Measurements from ENCODE around the gene TCTN1.
"Not testable (repeated sequence)": the region's sequence is repeated elsewhere in the genome, so short reads cannot be mapped to it uniquely, and the experiment has no call there.

TCTN1 gene

DNA sequence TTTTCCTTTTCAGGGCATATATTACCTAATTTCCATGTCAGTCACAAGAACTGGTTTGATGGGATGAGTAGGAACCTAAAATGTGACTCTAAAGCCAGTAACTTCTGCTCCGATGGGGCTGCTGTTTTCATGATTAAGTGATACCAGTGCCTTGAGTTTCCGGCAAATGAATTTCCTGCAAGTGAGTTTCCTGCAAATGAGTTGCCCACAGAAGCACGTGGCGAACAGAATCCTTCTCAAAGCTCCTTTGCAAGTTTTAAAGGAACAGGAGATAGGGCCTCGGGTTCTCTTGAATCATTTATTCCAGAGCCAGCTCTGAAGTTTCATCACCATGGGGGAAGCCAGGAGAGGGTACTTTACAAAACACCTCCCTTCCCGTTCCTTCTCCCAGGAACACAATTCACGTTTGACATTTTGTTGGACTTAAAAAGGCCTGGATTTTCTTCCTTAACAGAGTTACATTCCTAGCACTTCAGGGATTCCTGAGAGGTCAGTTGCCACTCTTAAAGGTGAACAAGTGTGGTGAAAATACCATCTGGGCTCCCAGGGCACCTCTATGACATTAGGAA, 28.6 kb upstream of the TCTN1 start:
- H3K4me3 ChIP-seq (ENCODE audit: insufficient read depth in 1 of 2, low read depth in 1 of 2, low read length in 2 of 2): no peak overlapping the region
- no peak overlapping the region for H2AFZ ChIP-seq (ENCODE audit: low read depth, low read length)
- no peak overlapping the region for H2BK120ac ChIP-seq (ENCODE audit: low read depth, low read length)
- H3K27ac ChIP-seq (ENCODE audit: low read length, poor library complexity, severe bottlenecking): peak overlapping the region; percentile 27
- WGBS: 56% methylated on average over 7 of the region's 7 CpGs
- H2BK15ac ChIP-seq (ENCODE audit: low read depth, poor library complexity, severe bottlenecking): no peak overlapping the region
- H3K4ac ChIP-seq (ENCODE audit: low read depth in 1 of 2, low read length in 2 of 2): no peak overlapping the region
- H3K14ac ChIP-seq (ENCODE audit: low read length in 2 of 2): no peak overlapping the region
- H3K18ac ChIP-seq (ENCODE audit: low read depth in 1 of 2, low read length in 2 of 2): no peak overlapping the region
- no peaks in the 10 kb centered on the region for H3K9me3 ChIP-seq (ENCODE audit: control insufficient read depth, low read length)
- H3K27me3 ChIP-seq (ENCODE audit: control insufficient read depth in 1 of 2, insufficient read depth in 1 of 2, low read length in 2 of 2): no peaks in the 10 kb centered on the region
- no peak overlapping the region for H3K23ac ChIP-seq (ENCODE audit: low read length in 2 of 2)
- no peak overlapping the region for H3K4me2 ChIP-seq (ENCODE audit: low read length, poor library complexity, severe bottlenecking)
- H2BK5ac ChIP-seq (ENCODE audit: low read depth, low read length, poor library complexity, severe bottlenecking): no peak overlapping the region
- no peak overlapping the region for H4K8ac ChIP-seq (ENCODE audit: low read length)
- peak overlapping the region; percentile 28 for H3K9ac ChIP-seq (ENCODE audit: low read length)
- H2AK5ac ChIP-seq (ENCODE audit: low read length, severe bottlenecking): no peak overlapping the region
- H4K91ac ChIP-seq (ENCODE audit: low read length): no peak overlapping the region
- peak; percentile 34 for DNase-seq
- H3K36me3 ChIP-seq (ENCODE audit: control insufficient read depth in 1 of 2, insufficient read depth in 2 of 2, low read depth in 1 of 2, low read length in 2 of 2): no peaks in the 10 kb centered on the region
- no peaks in the 10 kb centered on the region for H3K79me1 ChIP-seq (replicated peaks; ENCODE audit: low read length, poor library complexity, severe bottlenecking)
- H2BK12ac ChIP-seq (ENCODE audit: low read length in 2 of 2): no peak overlapping the region
- peaks cover 8% of the 10 kb centered on the region for H3K4me1 ChIP-seq (ENCODE audit: control insufficient read depth, insufficient read depth, low read depth, low read length)

DNA sequence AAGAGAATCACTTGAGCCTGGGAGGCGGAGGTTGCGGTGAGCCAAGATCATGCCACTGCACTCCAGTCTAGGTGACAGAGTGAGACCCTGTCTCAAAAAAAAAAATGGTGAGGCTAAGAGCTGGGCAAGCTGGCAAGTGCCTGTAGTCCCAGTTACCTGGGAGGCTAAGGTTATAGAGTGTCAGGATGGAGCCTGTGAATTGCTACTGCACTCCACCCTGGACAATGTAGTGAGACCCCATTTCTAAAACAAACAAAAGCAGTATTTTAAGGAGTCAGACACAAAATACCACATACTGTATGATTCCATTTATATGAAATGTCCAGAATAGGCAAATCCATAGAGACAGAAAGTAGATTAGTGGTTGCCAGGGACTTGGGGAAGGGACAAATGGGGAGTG, 26.8 kb upstream of the TCTN1 start:
- H2BK120ac ChIP-seq (ENCODE audit: low read depth, low read length); H3K9me3 ChIP-seq (ENCODE audit: control insufficient read depth, low read length); H2BK15ac ChIP-seq (ENCODE audit: low read depth, poor library complexity, severe bottlenecking); H3K14ac ChIP-seq (ENCODE audit: low read length in 2 of 2); H3K18ac ChIP-seq (ENCODE audit: low read depth in 1 of 2, low read length in 2 of 2); H3K36me3 ChIP-seq (ENCODE audit: control insufficient read depth in 1 of 2, insufficient read depth in 2 of 2, low read depth in 1 of 2, low read length in 2 of 2); H4K91ac ChIP-seq (ENCODE audit: low read length); H3K4me3 ChIP-seq (ENCODE audit: insufficient read depth in 1 of 2, low read depth in 1 of 2, low read length in 2 of 2); H3K79me1 ChIP-seq (replicated peaks; ENCODE audit: low read length, poor library complexity, severe bottlenecking); H3K9ac ChIP-seq (ENCODE audit: low read length); DNase-seq; H3K4me2 ChIP-seq (ENCODE audit: low read length, poor library complexity, severe bottlenecking); H3K4ac ChIP-seq (ENCODE audit: low read depth in 1 of 2, low read length in 2 of 2); H3K23ac ChIP-seq (ENCODE audit: low read length in 2 of 2); H2BK5ac ChIP-seq (ENCODE audit: low read depth, low read length, poor library complexity, severe bottlenecking); H3K27ac ChIP-seq (ENCODE audit: low read length, poor library complexity, severe bottlenecking); H2AK5ac ChIP-seq (ENCODE audit: low read length, severe bottlenecking); H2BK12ac ChIP-seq (ENCODE audit: low read length in 2 of 2); H2AFZ ChIP-seq (ENCODE audit: low read depth, low read length); H4K8ac ChIP-seq (ENCODE audit: low read length); H3K4me1 ChIP-seq (ENCODE audit: control insufficient read depth, insufficient read depth, low read depth, low read length); H3K27me3 ChIP-seq (ENCODE audit: control insufficient read depth in 1 of 2, insufficient read depth in 1 of 2, low read length in 2 of 2): not testable (repeated sequence)
- WGBS: 98% methylated on average over 2 of the region's 2 CpGs

DNA sequence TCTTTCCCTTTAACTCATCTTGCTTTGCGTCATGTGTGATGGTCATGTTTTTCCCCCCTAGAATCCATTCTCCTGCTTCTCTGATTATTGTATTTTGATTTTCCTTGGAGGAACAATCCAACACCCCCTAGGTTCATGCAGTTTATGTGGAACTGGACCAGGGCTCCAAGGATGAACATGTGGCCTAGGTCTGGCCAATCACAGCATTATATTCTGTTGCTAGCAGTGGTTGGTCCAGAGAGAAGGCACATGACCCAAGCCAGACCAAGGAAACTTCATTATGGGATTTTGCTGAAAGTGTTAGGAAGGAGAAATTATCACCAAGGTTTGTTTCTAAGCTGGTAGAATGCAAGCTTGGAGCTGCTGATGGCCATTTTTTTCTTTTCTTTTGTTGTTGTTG, 23.9 kb upstream of the TCTN1 start:
- no peak overlapping the region for H3K14ac ChIP-seq (ENCODE audit: low read length in 2 of 2)
- no peak for DNase-seq
- no peak overlapping the region for H4K91ac ChIP-seq (ENCODE audit: low read length)
- 100% methylated on average over 1 of the region's 1 CpG for WGBS
- H2AK5ac ChIP-seq (ENCODE audit: low read length, severe bottlenecking): no peak overlapping the region
- no peak overlapping the region for H4K8ac ChIP-seq (ENCODE audit: low read length)
- H2BK5ac ChIP-seq (ENCODE audit: low read depth, low read length, poor library complexity, severe bottlenecking): no peak overlapping the region
- no peak overlapping the region for H2BK15ac ChIP-seq (ENCODE audit: low read depth, poor library complexity, severe bottlenecking)
- H3K27ac ChIP-seq (ENCODE audit: low read length, poor library complexity, severe bottlenecking): no peak overlapping the region
- H3K18ac ChIP-seq (ENCODE audit: low read depth in 1 of 2, low read length in 2 of 2): no peak overlapping the region
- peaks cover 3% of the 10 kb centered on the region for H3K4me1 ChIP-seq (ENCODE audit: control insufficient read depth, insufficient read depth, low read depth, low read length)
- no peak overlapping the region for H2BK12ac ChIP-seq (ENCODE audit: low read length in 2 of 2)
- no peak overlapping the region for H3K23ac ChIP-seq (ENCODE audit: low read length in 2 of 2)
- H2BK120ac ChIP-seq (ENCODE audit: low read depth, low read length): no peak overlapping the region
- H3K79me1 ChIP-seq (replicated peaks; ENCODE audit: low read length, poor library complexity, severe bottlenecking): no peaks in the 10 kb centered on the region
- H3K36me3 ChIP-seq (ENCODE audit: control insufficient read depth in 1 of 2, insufficient read depth in 2 of 2, low read depth in 1 of 2, low read length in 2 of 2): no peaks in the 10 kb centered on the region
- H3K4ac ChIP-seq (ENCODE audit: low read depth in 1 of 2, low read length in 2 of 2): no peak overlapping the region
- H3K27me3 ChIP-seq (ENCODE audit: control insufficient read depth in 1 of 2, insufficient read depth in 1 of 2, low read length in 2 of 2): no peaks in the 10 kb centered on the region
- no peak overlapping the region for H3K4me2 ChIP-seq (ENCODE audit: low read length, poor library complexity, severe bottlenecking)
- no peak overlapping the region for H3K4me3 ChIP-seq (ENCODE audit: insufficient read depth in 1 of 2, low read depth in 1 of 2, low read length in 2 of 2)
- no peaks in the 10 kb centered on the region for H3K9me3 ChIP-seq (ENCODE audit: control insufficient read depth, low read length)
- no peak overlapping the region for H2AFZ ChIP-seq (ENCODE audit: low read depth, low read length)
- H3K9ac ChIP-seq (ENCODE audit: low read length): no peak overlapping the region

DNA sequence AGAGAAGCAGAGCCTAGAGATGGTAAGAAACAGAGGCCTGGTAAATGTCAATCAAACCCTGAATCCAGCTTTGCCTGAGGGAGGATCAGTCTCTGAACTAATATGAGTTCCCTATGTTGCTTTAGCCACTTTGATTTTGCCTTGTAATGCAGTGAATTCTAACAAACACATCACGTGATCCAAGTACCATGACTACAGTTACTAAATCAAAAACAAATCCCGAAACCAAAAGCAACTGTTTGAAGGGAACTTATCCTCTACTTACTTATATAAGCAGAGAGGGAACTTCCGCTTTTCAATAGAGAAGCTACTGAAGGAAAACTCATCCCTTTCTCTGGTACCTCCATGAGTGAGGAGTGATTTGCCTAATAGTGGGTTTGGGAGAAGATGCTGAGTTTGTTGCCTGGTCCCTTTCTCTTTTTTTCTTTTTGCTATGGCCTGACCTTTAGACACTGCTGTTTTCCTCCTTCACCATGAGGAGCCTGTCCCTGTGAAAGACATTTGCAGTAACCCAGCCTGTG, 23.1 kb upstream of the TCTN1 start:
- Histone ChIP-seq H2AK5ac (ENCODE audit: low read length, severe bottlenecking) (no peak overlapping the region), H2AFZ (ENCODE audit: low read depth, low read length) (no peak overlapping the region), H3K9ac (ENCODE audit: low read length) (peak overlapping the region; percentile 87), H3K9me3 (ENCODE audit: control insufficient read depth, low read length) (no peaks in the 10 kb centered on the region), H4K91ac (ENCODE audit: low read length) (no peak overlapping the region), H3K4me1 (ENCODE audit: control insufficient read depth, insufficient read depth, low read depth, low read length) (peaks cover 1% of the 10 kb centered on the region), H3K18ac (ENCODE audit: low read depth in 1 of 2, low read length in 2 of 2) (no peak overlapping the region), H3K4me2 (ENCODE audit: low read length, poor library complexity, severe bottlenecking) (no peak overlapping the region), H2BK12ac (ENCODE audit: low read length in 2 of 2) (no peak overlapping the region), H2BK120ac (ENCODE audit: low read depth, low read length) (no peak overlapping the region), H3K27ac (ENCODE audit: low read length, poor library complexity, severe bottlenecking) (no peak overlapping the region), H3K14ac (ENCODE audit: low read length in 2 of 2) (no peak overlapping the region), H3K79me1 (replicated peaks; ENCODE audit: low read length, poor library complexity, severe bottlenecking) (no peaks in the 10 kb centered on the region), H3K4me3 (ENCODE audit: insufficient read depth in 1 of 2, low read depth in 1 of 2, low read length in 2 of 2) (peak overlapping the region in 1 of 2 experiments; percentile 42), H2BK15ac (ENCODE audit: low read depth, poor library complexity, severe bottlenecking) (no peak overlapping the region), H2BK5ac (ENCODE audit: low read depth, low read length, poor library complexity, severe bottlenecking) (no peak overlapping the region), H3K27me3 (ENCODE audit: control insufficient read depth in 1 of 2, insufficient read depth in 1 of 2, low read length in 2 of 2) (no peaks in the 10 kb centered on the region), H3K23ac (ENCODE audit: low read length in 2 of 2) (no peak overlapping the region), H3K4ac (ENCODE audit: low read depth in 1 of 2, low read length in 2 of 2) (no peak overlapping the region), H3K36me3 (ENCODE audit: control insufficient read depth in 1 of 2, insufficient read depth in 2 of 2, low read depth in 1 of 2, low read length in 2 of 2) (no peaks in the 10 kb centered on the region), H4K8ac (ENCODE audit: low read length) (no peak overlapping the region)
- DNase-seq: peak; percentile 79
- 92% methylated on average over 2 of the region's 3 CpGs for WGBS

Measured in mesenchymal stem cell (in vitro differentiated cells and primary cell).